H1 (cell line): Measurements from ENCODE around the gene RNGTT. TPM values are rescaled to one million over a fixed set of nuclear protein-coding genes. Genes with fewer than 3 reads are reported as not detected.

Experiments
- CHD7 ChIP-seq: fragments of 300-600 bp; sonication (generic); IDR thresholded peaks from 2 replicates; pipeline ENCODE4 v1.7.1; 2012; ENCODE audit warnings: low read length, moderate library complexity, mild to moderate bottlenecking, inconsistent platforms; ENCODE audit not compliant: insufficient replicate concordance
- SIRT6 ChIP-seq: IDR thresholded peaks from one replicate; pipeline ENCODE4 v1.7.1; 2012; ENCODE audit warnings: low read length, inconsistent platforms
- polyA plus RNA-seq, 7 experiments: library from polyadenylated mRNA; depleted of rRNA in 3 of 7; stranded (reverse) in 5 of 7; unstranded in 2 of 7; fragments of >200 nt in 5 of 7; fragments of 200-250 nt in 2 of 7; gene quantifications; 1 replicate in 5 of 7; 2 replicates in 1 of 7; 4 replicates in 1 of 7; pipeline versions ENCODE4 v1.2.1 to v1.2.3, GENCODE V29; 2011 to 2013; ENCODE audit warnings: missing spikeins in 2 of 7, mixed read lengths in 2 of 7
- total RNA-seq: library from RNA; stranded (reverse); fragmentation: NEBNext Ultra II Directional; extraction: Animal tissue kit (Norgen Biotek cat#: 25700); gene quantifications from 2 replicates; pipeline ENCODE4 v1.2.1, GENCODE V29; 2021

RNGTT gene
- total and polyA plus RNA-seq, 2 of the 8 experiments (the other 6 are each of a cell fraction or from before 2014, with no cell fraction given) = 3.6 to 21.2 TPM

GRCh38 chr6:88807622-88808021 is 155.8 kb downstream of the RNGTT start (continued):
- TF ChIP-seq CHD7 = no peak
- no peak for TF ChIP-seq SIRT6
